ENCODE results near the gene CHRNB4. TPM values are rescaled to one million over a fixed set of nuclear protein-coding genes. Genes with fewer than 3 reads are reported as not detected.

CHRNB4 gene
- total RNA-seq, 1 donor from 2014 or later: 0.72 TPM

GRCh38 chr15:78630886-78631633, 9.9 kb downstream of the CHRNB4 start:
- no peak for ATAC-seq

- ATAC-seq: no peak
Observed at GRCh38 chr15:78629716-78630065, 11.3 kb downstream of the CHRNB4 start.

GRCh38 chr15:78629031-78629715, 11.8 kb downstream of the CHRNB4 start:
- ATAC-seq: no peak

DNA sequence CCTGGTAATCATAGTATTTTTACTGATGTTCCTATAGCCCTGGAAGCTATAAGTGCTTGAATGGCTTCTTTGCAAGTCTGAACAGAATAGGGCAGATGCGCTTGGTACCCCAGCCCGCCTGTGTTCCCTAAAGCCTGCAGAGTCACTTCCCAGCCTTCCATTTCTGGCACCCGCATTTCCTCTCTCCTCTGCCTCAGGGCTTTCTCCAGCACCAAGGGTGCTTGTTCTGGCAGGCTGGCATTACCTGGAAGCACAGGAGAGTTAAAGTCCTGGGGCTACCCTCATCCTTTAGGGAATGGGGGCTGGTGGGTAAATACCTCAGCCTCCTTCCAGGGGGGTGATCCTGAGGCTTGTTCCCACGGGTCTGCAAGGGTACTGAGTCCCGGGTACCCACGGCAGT, 12.8 kb downstream of the CHRNB4 start:
- no peak for ATAC-seq

GRCh38 chr15:78627348-78627747, 13.7 kb downstream of the CHRNB4 start:
- ATAC-seq: no peak

DNA sequence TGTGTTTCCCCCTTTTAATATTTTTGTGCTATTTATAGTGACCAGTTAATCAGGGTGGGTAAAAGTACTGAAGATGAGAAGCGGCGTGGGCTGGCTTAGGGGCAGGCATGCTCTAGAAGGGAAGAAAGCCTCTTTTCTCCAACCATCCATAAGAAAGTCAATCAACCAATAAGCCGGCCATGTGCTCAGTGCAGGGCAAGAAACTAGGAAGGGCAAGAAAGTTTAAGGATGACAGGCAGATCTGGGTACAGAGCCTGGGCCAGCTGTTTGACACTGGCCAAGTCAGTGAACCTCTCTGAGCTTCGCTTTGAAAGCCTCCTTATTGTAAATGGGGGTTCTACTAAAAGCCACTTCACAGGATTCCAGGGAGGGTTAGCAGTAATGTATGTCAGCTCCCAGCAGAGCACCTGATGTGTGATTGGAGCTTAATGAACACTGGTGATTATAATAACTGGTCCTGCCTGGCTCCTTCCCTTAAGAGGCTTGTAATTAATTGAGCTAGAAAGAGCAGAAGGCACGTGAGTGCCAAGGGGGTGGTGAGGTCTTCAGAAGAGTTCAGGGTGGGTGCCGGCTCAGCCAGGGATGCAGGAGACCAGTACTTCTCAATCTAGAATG, 14.5 kb downstream of the CHRNB4 start:
- ATAC-seq: no peak

DNA sequence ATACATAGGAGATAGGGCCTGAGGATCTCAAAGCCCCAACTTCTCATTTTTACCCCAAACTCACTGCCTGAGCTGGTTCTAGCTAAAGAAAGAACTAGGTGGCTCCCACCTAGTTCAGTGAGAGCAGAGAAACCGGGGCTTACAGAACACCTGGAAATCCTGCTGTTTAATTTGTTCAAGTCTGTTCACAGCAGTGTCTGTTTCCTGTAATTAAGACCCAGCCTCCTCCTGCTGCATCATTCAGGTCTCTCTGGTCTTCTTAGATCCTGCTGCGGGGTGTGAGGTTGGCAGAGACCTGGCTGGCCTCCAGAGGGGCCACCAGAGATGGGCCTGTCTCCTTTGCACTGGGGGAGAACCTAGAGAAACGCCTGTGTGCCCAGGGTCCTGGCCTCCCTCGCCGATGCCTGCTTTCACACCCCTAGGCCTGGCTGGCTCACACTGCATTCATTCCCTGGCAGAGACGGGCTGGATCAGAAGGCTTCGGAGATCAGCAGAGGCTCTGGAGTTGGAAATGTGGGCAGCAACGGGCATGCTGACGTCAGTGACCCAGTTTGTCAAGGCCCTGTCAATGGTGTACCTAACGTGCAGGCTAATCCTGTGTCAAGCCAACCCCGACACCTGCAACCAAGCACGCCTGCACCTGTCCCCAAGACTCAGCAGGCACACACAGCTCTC, 15.3 kb downstream of the CHRNB4 start:
- peak; percentile 82 for ATAC-seq

GRCh38 chr15:78624651-78625590, 16.1 kb downstream of the CHRNB4 start:
- ATAC-seq: no peak

- no peak for ATAC-seq
Observed at GRCh38 chr15:78623786-78624497, 17.1 kb downstream of the CHRNB4 start.

GRCh38 chr15:78621810-78622402, 19.1 kb downstream of the CHRNB4 start:
- no peak for ATAC-seq

GRCh38 chr15:78620527-78621421, 20.2 kb downstream of the CHRNB4 start, which contains the start of gene CHRNA3:
TSS of gene CHRNA3 (minus strand) at chr15:78620996. CDS start at chr15:78620794, 202 bp downstream.
- peak; percentile 11 for ATAC-seq

DNA sequence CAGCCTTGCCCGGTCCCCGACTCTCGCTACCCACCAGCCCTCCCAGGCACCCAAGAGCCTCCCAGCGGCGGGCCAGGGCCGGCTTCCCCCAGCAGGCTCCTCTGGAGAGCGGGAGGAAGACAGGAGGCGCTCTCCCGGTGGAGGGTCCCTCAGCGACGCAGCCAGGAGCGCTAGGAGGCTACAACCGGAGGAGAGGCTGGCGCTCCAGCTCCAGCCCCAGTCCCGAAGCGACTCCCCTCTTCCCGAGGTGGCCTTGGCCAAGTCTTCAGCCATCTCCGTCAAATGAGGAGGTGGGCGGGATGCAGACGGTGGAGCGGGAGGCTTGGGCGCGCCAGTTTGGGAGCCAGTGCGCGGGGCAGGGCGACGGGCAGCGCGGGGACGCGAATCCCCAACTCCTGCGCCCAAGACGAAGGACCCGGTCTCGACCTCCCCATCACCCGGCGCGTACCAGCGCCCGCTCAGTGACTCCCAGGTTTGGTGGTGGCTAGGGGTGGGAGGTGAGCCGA, 20.9 kb downstream of the CHRNB4 start:
- no peak for ATAC-seq

GRCh38 chr15:78619022-78619950, 21.7 kb downstream of the CHRNB4 start:
- peak; percentile 10 for ATAC-seq

DNA sequence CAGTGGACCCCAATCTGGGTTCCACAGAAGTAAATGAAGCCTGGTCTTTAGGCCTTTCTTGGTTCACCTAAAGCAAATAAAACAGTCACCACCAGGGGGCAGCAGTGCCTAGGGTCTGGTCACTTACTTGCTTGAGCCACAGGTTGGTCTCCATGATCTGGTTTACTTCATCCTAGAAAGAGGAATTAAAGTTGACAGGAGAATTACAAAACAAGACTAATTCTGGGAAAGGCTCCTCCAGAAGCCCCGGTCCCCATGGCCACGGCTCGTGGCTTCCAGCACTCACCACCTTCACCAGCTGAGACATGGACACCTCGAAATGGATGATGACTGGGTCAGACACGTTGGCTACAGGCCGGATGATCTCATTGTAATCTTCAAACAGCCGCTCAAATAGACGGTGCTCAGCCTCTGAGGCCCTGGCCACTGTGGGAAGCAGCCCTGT, 22.5 kb downstream of the CHRNB4 start:
- peak; percentile 68 for ATAC-seq

- ATAC-seq: no peak
Observed at GRCh38 chr15:78618064-78618463, 22.9 kb downstream of the CHRNB4 start.

DNA sequence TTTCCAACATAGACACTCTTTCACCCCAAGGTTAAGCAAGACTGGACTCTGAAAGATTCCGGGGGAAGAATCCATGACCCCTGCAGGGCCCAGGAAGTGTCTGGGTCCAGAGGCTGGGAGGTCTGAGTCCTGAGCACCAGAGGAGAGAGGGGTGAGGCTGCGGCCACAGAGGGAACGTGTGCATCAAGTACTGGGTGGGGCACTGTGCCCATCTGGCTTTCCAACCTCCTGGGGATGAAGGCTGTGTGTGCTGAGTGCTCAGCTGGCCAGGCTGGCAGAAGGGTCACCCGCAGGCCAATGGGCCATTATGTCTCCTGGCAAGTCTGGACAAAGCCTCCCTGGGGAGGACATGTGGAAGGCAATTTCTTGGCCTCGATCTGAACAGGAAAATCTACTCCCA, 23.5 kb downstream of the CHRNB4 start:
- no peak for ATAC-seq

DNA sequence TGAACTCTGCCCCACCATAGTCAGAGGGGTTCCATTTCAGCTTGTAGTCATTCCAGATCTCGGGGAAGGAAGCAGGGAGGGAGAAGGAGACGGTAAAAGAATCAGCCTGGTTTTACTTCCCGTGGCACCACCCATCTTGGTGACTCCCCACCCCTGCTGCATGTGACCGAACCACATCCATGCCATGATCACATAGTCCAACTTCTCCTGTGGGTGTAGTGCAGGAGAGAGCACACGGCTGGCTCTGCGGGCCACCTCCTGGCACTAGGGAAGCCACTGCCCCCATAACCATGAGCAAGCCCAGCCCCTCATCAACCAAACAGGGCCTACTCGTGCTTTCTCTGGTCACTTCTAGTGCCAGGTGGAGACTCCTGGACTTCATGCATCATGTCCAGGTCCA, 23.9 kb downstream of the CHRNB4 start:
- ATAC-seq: no peak

DNA sequence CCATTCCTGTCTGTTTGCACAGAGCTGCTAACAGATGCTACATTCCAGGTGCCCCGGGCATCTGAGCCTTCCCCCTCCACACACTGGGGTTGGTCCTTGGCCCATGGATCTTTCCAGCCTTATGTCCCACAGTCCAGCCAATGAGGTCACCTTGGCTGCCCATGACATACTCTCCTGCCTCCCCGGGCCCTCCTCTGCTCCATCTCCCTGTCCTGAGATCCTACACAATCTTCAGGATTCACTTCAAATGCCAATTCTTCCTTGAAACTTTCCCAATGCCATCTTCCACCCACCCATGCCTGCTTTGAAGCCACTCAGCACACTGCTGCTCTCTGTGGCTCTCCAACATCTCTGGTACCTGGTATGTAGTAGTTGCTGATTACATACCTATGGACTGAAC, 24.5 kb downstream of the CHRNB4 start:
- no peak for ATAC-seq
